GM18858 (cell line): Measurements from ENCODE around the gene CHL1.

Experiments
- ATAC-seq: cut with Tn5 transposase; IDR thresholded peaks from one replicate; pipeline ENCODE4 v1.9.1; 2021; ENCODE audit not compliant: unreplicated experiment

CHL1 gene, protein sequence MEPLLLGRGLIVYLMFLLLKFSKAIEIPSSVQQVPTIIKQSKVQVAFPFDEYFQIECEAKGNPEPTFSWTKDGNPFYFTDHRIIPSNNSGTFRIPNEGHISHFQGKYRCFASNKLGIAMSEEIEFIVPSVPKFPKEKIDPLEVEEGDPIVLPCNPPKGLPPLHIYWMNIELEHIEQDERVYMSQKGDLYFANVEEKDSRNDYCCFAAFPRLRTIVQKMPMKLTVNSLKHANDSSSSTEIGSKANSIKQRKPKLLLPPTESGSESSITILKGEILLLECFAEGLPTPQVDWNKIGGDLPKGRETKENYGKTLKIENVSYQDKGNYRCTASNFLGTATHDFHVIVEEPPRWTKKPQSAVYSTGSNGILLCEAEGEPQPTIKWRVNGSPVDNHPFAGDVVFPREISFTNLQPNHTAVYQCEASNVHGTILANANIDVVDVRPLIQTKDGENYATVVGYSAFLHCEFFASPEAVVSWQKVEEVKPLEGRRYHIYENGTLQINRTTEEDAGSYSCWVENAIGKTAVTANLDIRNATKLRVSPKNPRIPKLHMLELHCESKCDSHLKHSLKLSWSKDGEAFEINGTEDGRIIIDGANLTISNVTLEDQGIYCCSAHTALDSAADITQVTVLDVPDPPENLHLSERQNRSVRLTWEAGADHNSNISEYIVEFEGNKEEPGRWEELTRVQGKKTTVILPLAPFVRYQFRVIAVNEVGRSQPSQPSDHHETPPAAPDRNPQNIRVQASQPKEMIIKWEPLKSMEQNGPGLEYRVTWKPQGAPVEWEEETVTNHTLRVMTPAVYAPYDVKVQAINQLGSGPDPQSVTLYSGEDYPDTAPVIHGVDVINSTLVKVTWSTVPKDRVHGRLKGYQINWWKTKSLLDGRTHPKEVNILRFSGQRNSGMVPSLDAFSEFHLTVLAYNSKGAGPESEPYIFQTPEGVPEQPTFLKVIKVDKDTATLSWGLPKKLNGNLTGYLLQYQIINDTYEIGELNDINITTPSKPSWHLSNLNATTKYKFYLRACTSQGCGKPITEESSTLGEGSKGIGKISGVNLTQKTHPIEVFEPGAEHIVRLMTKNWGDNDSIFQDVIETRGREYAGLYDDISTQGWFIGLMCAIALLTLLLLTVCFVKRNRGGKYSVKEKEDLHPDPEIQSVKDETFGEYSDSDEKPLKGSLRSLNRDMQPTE (N-terminal part only)

DNA sequence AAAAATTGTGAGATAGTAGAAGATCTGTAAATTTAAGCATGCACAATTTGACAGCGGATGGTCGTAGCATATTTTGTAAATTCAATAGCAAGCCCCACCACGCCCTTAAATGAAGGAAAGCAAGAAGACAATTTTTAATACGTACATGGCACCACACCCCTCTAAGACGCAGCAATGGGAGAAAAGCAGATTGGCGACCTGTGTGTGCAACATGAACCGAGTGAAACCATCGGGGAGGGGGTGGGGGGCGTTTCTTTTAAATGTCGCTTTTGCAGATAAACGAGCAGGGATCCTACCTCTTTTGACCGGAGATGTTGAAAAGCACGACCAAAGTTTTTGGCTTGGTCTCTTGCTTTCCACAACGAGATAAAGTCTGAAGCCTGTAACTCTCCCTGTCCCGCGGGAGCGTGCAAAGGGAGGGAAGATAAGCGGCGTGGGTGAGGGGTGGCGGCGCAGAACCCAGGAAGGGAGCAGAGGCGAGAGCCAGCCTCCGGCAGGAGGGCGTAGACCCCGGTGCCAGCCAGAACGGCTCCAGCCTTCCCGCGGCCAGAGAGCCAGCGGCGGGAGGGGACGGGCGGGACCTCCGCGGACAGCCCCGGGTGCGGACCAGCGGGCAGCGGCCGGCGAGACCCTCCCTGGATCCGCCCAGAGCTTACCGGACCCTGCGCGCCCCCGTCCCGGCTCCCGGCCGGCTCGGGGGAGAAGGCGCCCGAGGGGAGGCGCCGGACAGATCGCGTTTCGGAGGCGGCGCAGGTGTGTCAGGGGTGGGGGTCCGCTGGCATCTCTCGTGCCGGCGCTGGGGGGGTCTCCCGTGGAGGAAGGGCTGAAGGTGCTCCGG lies at the start of gene CHL1:
Gene CHL1, plus strand, starts transcription at position 453 of the 838 bp plus-strand sequence. CDS start 123,014 bp downstream, outside the sequence.
- ATAC-seq, result no peak

GRCh38 chr3:151614-152189 lies 44.9 kb upstream of the CHL1 start:
- ATAC-seq, result no peak

DNA sequence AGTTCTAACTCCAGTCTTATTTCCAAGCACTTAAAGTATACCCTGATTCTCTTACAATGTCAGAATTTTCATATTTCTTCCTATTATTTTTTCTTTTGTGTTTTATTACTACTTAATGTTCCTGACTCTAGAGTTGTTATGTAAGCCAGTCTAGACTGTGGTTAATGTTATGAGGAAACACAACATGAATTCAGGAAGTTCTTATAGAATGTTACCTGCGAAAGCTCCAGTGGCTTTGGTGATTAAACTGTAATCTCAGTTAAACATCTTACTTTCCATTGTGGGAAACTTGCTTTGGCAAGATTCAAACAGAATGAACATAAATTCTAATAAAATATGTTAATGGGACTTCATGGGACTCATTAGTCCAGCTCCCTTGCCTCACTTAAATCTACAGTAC lies 36.6 kb upstream of the CHL1 start:
- no peak for ATAC-seq

DNA sequence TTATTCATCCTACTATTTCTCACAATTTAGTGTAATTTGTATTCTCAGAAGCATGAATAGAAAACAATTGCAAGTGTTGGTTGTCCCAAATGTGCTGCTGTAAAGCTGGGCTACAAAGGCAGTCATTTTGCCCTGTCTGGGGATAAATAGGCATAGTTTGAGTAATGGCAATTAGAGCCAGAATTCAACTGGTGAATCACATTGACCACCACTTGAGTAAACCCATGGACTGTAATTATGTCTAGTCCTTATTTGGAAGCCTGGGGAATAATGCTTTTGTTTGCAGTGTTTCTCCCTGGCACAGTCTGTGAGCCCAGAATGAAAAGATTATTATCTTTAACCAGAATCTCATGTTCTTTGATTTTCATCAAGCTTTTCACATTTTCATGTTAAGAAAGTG lies 30.5 kb upstream of the CHL1 start:
- ATAC-seq, result no peak

- ATAC-seq, result no peak
Measured at GRCh38 chr3:166799-167198, 29.8 kb upstream of the CHL1 start.

GRCh38 chr3:173886-174285 lies 22.7 kb upstream of the CHL1 start:
- ATAC-seq, result peak; percentile 65

GRCh38 chr3:184976-185375 lies 11.6 kb upstream of the CHL1 start:
- ATAC-seq, result no peak

DNA sequence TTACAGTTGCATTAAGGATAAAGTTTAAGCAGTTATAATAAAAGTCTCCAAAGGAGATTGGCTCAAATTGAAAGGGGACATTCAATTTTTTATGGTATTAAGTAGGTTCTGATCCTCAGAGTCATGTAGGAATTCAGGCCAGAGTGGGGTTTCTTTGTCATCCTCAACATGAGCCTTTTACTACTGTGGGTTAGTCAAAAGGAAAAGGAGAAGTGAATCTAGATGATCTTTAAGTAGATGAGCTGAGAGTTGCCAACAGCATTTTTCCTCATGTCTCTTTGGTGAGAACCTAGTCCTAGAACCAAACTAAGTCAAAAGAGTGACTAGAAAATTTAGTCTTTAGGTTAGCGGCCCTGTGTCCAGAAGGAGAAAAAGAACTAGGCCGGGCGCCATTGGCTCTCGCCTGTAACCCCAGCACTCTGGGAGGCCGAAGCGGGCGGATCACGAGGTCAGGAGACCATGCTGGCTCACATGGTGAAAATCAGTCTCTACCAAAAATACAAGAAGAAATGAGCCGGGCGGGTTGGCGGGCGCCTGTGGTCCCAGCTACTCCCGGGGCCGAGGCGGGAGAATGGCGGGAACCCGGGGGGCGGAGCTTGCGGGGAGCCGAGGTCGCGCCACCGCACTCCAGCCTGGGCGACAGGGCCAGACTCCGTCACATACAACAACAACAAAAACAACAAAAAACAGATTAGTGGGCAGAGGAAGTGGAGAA lies 4.2 kb upstream of the CHL1 start:
- peak; percentile 96 for ATAC-seq

- no peak for ATAC-seq
Measured at GRCh38 chr3:194001-194400, 2.6 kb upstream of the CHL1 start.

- no peak for ATAC-seq
Measured at GRCh38 chr3:194421-194820, 2.1 kb upstream of the CHL1 start.

- ATAC-seq, result no peak
Measured at GRCh38 chr3:195666-196065, 897 bp upstream of the CHL1 start.

DNA sequence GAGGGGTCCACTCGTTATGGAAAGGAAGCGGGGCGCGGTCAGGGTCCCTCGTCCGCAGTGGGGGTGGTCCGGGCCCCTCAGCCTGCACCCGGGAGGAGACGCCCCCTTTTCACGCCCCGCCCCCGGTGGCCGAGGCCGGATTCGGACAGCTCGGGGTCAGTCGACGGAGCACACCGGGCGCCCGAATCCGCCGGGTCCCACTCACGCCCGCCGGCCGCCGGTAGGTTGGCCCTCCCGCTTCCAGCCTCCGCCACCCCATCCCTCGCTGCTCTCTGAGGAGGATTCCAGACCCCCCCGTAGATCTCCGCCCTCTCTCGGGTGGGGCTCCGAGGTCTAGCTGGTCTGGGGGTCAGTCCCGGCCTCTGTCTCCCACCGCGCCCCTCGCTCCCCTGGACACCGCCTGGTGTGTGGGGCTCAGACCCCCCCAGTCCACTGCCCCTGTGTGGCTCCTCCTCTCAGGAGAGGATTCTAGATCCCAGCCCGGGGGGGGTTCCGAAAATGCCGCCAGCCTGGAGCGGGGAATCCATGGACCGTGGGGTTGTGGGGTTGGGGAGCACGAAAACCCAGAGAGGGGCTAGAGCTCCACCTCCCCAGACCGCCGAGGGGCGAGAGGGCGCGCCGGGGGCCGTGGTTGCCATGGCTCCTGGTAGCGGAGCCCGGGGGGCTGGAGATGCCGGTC lies 725 bp downstream of the CHL1 start:
- no peak for ATAC-seq

- ATAC-seq, result no peak
Measured at GRCh38 chr3:197828-198491, 1.4 kb downstream of the CHL1 start.

DNA sequence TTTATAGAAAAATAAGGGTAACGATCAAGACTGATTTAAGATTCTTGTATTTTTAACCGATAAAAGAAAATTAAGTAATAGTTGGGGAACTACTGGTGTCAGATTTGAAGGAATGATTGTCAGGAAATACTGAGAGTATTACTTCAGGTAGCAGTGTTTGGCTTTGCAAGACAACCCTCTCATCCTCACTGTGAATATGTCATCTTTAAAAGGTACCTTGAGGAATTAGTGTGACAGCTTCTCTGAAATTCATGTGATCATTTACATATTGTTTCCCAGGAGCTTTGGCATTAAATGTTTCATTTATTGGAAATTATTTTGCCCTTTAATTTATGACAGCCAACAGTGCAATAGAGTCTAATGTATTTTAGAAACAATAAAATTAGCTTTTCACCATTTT lies 3.3 kb downstream of the CHL1 start:
- ATAC-seq, result no peak

DNA sequence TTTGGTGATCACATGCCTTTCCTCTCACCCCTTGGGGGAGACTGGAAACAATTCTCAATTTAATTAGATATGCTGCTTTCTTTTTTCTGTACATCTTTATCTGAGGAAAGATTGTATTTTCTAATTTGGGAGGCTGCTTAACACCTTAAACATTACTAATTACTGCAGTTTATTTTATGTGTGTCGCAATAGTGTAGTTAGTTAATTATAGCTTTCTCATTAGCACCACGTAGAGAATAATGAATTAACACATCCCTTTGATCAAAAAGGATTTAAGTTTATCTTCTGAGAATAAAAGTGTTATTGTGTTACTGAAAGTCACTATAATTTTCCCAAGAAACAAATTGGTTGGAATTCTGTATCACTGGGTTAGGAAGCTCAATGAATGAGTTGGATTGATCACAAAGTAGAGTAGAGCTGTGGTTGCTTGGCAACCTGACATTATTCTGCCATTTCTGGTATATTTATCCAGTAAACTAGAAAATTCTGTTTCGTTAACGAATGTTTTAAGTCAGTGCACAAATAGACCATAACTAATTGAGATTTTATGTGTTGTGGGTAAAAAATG lies 4.3 kb downstream of the CHL1 start:
- no peak for ATAC-seq

DNA sequence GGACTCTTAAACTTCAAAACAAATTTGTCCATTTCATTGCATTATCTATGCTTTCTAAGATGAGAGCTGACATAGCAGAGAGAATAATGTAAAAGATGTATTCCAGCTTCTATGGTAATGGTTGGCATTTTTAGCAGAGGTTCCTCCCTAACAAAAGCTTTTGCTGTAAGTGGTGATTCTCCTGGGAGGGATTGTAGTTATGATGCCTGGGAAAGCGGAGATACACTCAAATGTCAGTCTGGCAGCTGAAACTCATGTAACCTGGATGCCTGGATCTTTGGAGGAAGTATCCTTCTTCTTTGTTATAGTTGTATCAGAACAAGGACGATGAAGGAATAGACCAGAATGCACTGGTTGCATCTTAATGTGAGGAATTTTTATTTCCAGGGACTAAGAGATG lies 7.5 kb downstream of the CHL1 start:
- no peak for ATAC-seq

GRCh38 chr3:207973-208372 lies 11.4 kb downstream of the CHL1 start:
- ATAC-seq, result no peak

DNA sequence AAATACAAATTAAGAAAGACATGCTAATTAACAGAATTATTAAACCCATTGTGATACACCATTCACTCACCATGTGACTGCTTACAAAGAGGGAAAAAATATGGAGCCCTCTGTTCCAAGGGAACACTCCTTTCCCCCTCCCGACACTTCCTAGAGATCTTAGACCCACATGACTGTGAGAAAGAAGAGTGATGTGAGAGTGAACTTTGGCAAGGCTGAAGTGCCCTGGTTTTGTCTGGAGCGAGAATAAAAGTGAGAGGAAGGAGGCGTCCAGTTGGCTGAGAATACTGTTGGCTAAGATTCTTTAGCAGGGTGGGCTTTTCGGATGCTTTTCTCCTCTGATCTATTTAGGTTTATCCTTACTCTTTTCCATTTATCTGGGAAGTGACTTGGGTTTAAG lies 14.1 kb downstream of the CHL1 start:
- ATAC-seq, result no peak
